Measurements from ENCODE around the gene GCDH.
A peak's percentile ranks its signal among the peaks of the same experiment; 100 is the strongest.

The GCDH gene

DNA sequence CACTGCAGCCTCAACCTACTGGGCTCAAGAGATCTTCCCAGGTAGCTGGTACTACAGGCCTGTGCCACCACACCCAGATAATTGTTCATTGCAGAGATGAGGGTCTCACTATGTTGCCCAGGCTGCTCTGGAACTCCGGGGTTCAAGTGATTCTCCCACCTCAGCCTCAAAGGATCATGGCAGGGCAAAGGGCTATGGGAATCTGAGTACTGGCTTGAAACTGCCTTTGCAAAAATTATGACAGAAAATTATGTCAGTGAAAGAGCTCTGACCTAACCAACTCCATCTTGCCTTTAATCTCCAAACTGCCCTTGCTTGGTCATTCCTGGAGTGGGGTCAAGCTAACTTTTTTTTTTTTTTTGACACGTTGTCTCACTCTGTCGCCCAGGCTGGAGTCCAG lies 8.4 kb upstream of the GCDH start:
- in situ Hi-C loops (cut with MboI; ENCODE audit: low sequenced_read_pairs, unreplicated experiment), result no loop called here

DNA sequence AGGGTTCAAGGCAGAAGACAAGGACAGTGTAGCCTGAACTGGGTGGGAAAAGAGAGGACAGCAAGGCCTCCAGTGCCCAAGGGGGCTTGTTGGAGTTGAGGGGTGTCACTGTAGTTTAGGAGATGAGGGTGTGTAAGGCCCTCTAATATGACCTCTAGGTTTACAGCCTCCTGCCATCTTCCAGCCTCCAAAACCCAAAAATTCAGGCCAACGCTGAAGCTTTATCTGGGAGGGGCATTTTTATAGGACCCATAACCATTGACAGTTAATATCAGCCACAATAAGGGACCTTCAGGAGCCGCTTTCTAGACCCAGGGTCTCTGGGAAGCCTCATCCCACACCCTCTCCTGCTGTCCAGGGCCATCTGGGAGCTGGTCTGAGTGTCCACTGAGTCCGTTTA lies 6.8 kb upstream of the GCDH start:
- TF ChIP-seq, protein P1, sequence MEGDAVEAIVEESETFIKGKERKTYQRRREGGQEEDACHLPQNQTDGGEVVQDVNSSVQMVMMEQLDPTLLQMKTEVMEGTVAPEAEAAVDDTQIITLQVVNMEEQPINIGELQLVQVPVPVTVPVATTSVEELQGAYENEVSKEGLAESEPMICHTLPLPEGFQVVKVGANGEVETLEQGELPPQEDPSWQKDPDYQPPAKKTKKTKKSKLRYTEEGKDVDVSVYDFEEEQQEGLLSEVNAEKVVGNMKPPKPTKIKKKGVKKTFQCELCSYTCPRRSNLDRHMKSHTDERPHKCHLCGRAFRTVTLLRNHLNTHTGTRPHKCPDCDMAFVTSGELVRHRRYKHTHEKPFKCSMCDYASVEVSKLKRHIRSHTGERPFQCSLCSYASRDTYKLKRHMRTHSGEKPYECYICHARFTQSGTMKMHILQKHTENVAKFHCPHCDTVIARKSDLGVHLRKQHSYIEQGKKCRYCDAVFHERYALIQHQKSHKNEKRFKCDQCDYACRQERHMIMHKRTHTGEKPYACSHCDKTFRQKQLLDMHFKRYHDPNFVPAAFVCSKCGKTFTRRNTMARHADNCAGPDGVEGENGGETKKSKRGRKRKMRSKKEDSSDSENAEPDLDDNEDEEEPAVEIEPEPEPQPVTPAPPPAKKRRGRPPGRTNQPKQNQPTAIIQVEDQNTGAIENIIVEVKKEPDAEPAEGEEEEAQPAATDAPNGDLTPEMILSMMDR (IDR thresholded peaks at IDR 0.05; ENCODE audit: borderline replicate concordance, control extremely low read depth, extremely low read depth, insufficient read depth, missing control alignments), result no peak
- DNase-seq (ENCODE audit: low spot score), result no peak
- in situ Hi-C loops (cut with MboI; ENCODE audit: low sequenced_read_pairs, unreplicated experiment), result no loop called here

More for the DNA sequence above, 8.4 kb upstream of the GCDH start:
- no peak for DNase-seq (ENCODE audit: low spot score)
- TF ChIP-seq, protein P1 (IDR thresholded peaks at IDR 0.05; ENCODE audit: borderline replicate concordance, control extremely low read depth, extremely low read depth, insufficient read depth, missing control alignments), result no peak

DNA sequence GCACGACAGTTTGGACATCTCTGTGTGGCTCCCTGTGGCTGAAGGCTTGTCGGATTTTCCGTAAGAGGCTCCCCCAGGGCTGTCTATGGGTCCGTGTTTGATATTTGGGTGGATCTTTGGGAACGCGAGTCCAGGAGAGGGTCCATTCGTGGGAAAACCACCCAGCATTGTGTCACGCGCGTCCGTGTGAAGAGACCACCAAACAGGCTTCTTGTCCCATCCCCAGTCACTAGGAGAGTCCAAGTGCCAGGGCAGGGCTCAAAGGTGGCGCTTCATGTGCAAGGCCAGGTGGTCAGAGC lies 6.4 kb upstream of the GCDH start:
- in situ Hi-C loops (cut with MboI; ENCODE audit: low sequenced_read_pairs, unreplicated experiment), result no loop called here
- TF ChIP-seq, protein P1 (IDR thresholded peaks at IDR 0.05; ENCODE audit: borderline replicate concordance, control extremely low read depth, extremely low read depth, insufficient read depth, missing control alignments), result no peak
- no peak for DNase-seq (ENCODE audit: low spot score)

DNA sequence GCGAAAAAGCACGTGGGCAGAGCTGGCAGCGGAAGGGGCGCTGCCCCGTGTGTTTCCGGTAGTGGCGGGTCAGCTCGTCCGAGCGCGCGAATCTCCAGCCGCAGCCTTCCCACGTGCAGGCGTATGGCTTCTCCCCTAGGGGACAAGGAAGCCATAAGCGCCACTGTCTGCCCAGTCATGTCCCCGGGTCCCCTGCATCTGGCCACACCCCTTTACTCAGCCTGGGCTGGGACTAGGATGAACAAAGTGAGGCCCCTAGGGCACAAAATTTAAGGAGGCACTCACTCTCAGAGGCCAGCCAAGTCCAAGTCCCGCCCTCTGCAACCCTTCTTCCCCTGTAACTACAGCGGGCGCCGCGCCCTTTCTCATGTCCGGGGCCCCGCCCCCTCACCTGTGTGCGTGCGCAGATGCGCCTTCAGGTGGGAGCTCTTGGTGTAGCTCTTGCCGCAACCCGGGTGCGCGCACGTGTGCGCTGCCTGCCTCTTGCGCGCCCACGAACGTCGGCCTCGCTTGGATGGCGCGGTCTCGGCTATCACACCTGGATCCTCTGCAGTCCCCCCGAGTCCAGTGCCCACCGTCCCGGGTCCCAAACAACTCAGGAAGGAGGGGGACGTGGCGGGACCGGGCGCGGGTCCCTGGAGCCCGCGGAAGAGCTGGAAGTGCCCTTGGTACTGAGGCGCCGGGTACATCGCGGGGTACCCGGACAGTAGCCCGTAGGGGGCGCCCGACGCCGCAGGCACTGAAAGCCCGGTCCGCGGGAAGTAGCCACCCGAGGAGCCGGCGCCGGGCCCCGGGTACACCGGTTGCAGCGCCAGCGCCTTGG lies 5.8 kb upstream of the GCDH start:
- TF ChIP-seq, protein P1 (IDR thresholded peaks at IDR 0.05; ENCODE audit: borderline replicate concordance, control extremely low read depth, extremely low read depth, insufficient read depth, missing control alignments), result peak; percentile 74
- DNase-seq (ENCODE audit: low spot score), result peak; percentile 86
- in situ Hi-C loops (cut with MboI; ENCODE audit: low sequenced_read_pairs, unreplicated experiment), result no loop called here

DNA sequence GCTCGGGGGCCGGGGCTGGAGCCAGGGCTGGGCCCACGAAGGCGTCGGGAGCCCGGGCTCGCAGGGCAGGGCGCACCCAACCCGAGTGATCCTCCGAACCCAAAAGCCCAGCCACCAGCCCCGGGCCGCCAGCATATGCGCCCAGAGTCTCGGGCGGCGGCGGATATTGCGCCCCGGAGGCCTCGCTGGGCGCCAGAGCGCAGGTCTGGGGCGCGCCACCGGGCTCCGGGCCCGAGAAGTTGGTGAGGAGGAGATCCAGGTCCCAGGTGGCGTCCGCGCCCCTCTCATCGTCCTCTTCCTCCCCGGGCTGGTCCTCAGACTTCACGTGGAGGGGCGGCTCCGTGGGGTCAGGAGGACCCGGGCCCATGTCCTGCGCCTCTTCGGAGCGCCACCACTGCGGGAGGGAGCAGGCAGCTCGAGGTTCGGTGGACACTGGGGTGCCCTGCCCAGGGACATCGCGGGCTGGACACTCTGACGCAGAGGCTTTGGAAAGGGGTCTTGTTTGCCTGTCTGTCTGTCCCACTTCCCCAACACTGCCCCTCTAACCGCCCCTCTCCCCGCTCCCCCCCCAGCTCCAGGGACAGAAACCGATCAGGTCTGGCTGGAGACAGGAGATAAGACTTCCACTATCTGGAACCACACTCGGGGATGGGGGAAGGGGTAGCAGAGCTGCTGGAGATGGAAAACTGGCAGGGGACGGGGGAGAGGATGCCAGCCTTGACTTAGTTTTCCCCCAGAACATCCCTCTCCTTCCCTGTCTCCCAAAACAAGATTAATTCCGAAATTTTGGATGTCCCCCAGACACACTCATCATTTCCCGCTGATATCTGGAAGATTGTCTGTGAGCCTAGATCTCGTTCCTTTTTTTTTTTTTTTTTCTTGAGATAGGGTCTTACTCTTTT lies 5.0 kb upstream of the GCDH start:
- no peak for DNase-seq (ENCODE audit: low spot score)
- in situ Hi-C loops (cut with MboI; ENCODE audit: low sequenced_read_pairs, unreplicated experiment), result no loop called here
- TF ChIP-seq, protein P1 (IDR thresholded peaks at IDR 0.05; ENCODE audit: borderline replicate concordance, control extremely low read depth, extremely low read depth, insufficient read depth, missing control alignments), result no peak

DNA sequence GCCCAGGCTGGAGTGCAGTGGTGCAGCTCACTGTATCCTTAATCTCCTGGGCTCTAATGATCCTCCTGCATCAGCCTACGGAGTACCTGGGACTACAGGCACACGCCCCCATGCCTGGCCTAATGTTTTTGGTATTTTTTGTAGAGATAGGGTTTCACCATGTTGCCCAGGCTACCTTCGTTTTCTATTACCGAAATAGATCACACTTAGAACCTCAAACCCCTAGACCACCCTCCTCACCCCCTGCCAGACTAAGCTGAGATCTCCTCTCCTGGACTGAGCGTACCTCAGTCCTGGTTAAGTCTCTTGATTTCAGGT lies 4.3 kb upstream of the GCDH start:
- in situ Hi-C loops (cut with MboI; ENCODE audit: low sequenced_read_pairs, unreplicated experiment), result no loop called here
- TF ChIP-seq, protein P1 (IDR thresholded peaks at IDR 0.05; ENCODE audit: borderline replicate concordance, control extremely low read depth, extremely low read depth, insufficient read depth, missing control alignments), result no peak
- DNase-seq (ENCODE audit: low spot score), result no peak
